ENCODE data around the gene MRPS33.

The MRPS33 gene

DNA sequence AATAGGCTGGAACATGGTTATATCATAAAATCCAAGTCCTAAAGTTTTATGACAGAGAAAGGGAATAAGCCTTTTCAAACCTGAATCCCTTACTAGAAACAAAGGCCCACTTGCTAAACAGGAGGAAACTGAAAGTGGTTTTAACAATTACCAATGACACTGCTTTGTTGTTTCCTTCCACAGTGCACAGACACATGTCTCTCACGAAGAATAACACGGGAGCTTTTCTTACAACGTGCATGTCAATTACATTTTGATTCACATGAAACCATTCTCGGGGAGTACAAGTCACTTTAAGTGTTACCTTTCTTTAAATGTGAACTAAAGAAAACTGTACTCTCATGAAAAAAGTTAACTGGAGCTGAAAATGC lies 1.4 kb downstream of the MRPS33 start:
- POLR2A ChIA-PET, result no interaction called here
- TF ChIP-seq, protein P1, sequence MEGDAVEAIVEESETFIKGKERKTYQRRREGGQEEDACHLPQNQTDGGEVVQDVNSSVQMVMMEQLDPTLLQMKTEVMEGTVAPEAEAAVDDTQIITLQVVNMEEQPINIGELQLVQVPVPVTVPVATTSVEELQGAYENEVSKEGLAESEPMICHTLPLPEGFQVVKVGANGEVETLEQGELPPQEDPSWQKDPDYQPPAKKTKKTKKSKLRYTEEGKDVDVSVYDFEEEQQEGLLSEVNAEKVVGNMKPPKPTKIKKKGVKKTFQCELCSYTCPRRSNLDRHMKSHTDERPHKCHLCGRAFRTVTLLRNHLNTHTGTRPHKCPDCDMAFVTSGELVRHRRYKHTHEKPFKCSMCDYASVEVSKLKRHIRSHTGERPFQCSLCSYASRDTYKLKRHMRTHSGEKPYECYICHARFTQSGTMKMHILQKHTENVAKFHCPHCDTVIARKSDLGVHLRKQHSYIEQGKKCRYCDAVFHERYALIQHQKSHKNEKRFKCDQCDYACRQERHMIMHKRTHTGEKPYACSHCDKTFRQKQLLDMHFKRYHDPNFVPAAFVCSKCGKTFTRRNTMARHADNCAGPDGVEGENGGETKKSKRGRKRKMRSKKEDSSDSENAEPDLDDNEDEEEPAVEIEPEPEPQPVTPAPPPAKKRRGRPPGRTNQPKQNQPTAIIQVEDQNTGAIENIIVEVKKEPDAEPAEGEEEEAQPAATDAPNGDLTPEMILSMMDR (IDR thresholded peaks at IDR 0.05; ENCODE audit: insufficient read depth, low read length, missing control alignments), result no peak
- no peak overlapping the region for H3K4me3 ChIP-seq (ENCODE audit: low read depth, low read length)
- CTCF ChIA-PET, result interaction anchor here (1.2 to 5.6 kb wide), 13 partner anchors 9 to 636 kb away, joined by 3 to 124 read pairs (median 7); partner anchors contain the start of gene ADCK2
- DNase-seq (ENCODE audit: low read depth, low spot score), result no peak

DNA sequence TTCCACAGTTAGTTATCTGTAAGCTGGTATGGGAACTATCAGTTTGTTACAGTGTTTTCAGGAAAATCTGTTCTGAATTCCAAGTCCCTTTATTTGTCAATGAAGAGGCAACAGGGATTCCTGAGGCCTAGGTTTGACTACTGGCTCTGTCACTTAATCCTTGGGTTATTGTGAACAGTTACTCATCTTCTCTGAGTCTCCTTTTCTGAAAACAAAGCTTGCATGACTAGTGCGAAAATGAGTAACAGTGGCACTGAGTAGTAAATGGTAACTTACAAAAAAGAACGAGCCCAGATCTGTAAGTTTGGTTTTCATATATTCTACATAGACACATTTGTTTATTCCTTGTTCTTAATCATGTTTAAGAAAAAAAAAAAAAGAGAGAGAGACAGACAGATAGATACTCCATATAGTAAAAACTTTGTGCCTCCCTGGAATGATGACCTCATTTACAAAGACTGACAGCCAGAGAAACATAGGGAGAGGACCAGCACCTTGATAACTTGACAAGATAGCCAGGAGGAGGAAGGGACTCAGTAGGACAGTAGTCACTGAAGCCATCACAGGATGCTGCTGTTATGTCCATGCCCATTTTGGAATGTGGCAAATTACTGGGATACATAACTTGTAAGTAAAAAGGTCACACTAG lies 1.9 kb downstream of the MRPS33 start:
- POLR2A ChIA-PET, result no interaction called here
- no peak for DNase-seq (ENCODE audit: low read depth, low spot score)
- CTCF ChIA-PET, result interaction anchor here (1.2 to 5.6 kb wide), 11 partner anchors 9 to 536 kb away, joined by 3 to 124 read pairs (median 5); partner anchors contain the start of gene ADCK2
- H3K4me3 ChIP-seq (ENCODE audit: low read depth, low read length), result no peak overlapping the region
- TF ChIP-seq, protein P1 (IDR thresholded peaks at IDR 0.05; ENCODE audit: insufficient read depth, low read length, missing control alignments), result no peak

DNA sequence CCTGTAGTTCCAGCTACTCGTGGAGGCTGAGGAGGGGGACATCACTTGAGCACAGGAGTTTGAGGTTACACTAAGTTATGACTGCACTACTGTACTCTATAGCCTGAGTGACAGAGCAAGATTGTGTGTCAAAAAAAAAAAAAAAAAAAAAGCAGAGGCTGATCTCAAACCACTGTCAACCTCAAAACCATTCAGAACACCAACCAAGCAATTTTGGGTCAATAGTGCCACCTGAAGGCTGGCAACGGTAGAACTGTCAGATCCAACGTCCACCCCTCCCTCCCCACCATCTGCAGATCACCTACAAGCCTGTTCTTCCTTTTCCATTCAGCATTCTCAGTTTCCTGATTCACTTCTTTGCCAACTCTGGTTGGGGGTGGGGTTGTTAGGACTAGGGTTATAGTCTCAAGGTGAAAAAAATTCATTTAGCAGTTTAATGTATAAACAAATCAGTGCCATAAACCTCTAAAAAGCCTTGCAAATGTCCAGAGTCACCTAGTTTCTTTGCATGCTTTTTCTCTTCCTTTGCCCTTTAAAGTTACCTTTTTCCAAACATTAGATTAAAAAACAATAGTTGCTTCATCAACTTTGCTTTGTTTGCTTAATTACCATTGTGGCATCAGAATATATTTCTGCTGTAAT lies 2.6 kb downstream of the MRPS33 start:
- no peak for DNase-seq (ENCODE audit: low read depth, low spot score)
- CTCF ChIA-PET, result interaction anchor here (0.6 to 5.6 kb wide), 16 partner anchors 12 to 536 kb away, joined by 3 to 124 read pairs (median 5); partner anchors contain the start of gene ADCK2
- POLR2A ChIA-PET, result no interaction called here
- H3K4me3 ChIP-seq (ENCODE audit: low read depth, low read length), result no peak overlapping the region
- TF ChIP-seq, protein P1 (IDR thresholded peaks at IDR 0.05; ENCODE audit: insufficient read depth, low read length, missing control alignments), result peak; percentile 58

DNA sequence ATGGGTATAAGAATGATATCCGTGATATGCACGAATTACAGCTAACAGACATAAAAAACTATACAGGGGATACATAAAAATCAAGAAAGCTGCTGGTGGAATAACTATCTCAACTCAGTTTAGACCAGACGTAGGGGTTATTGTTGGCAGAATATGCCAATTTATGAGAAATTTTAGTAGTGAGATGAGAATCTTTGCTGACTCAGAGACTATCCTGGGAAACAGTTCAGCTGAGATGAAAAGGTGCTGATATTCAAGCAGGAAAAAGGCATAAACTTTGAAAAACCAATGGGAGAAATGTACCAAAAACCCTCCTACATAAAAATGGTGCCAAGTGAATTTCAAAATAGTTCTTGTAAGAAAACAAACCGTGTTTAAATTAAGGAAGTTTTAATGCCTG lies 3.3 kb downstream of the MRPS33 start:
- TF ChIP-seq, protein P1 (IDR thresholded peaks at IDR 0.05; ENCODE audit: insufficient read depth, low read length, missing control alignments), result no peak
- H3K4me3 ChIP-seq (ENCODE audit: low read depth, low read length), result no peak overlapping the region
- ChIA-PET POLR2A (no interaction called here), CTCF (interaction anchor here (0.6 to 5.6 kb wide), 11 partner anchors 11 to 524 kb away, joined by 3 to 124 read pairs (median 5); partner anchors contain the start of gene ADCK2)
- DNase-seq (ENCODE audit: low read depth, low spot score), result no peak

DNA sequence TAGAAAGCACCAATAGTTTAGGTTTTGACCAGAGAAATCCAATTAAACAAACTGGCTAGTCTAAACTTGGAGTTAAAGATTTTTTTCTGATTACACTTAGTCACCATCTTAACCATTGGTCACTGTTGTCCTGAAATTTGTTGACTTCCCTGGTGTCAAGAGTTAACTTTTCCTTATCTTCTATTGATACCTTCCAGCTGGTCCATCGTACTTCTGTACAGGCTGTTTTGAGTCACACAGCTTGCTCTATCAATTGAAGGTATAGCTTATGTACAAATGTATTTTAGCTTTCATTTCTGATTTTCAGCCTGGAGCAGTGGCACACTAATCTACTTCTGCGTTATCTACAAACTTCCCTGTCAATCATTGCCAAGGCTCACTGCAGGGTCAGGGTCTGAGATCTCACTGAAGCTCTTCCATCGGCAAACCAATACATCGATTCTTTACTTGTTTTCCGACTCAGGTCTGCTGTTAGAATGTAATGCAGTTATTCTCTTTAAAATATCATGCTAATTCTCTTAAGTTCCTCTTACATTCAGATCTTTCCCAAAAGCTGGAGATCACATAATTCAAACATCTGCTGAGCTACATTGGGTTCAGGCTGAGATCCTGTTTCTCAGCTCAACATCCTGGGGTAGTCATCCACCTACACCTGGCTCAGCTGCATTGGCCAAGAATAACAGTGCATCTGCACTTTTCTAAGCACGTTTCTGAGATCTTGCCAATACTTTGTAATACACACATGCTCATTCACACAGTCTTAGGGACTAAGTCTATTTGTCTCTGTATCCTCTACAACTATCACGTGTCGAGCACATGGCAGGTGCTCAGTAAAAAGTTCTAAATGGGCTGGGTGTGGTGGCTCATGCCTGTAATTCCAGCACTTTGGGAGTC lies 11.3 kb downstream of the MRPS33 start:
- no peak overlapping the region for H3K4me3 ChIP-seq (ENCODE audit: low read depth, low read length)
- CTCF ChIA-PET, result interaction anchor here (2.2 kb wide), 1 partner anchor 11 kb away, joined by 9 read pairs; the partner anchor contains the start of gene MRPS33
- TF ChIP-seq, protein P1 (IDR thresholded peaks at IDR 0.05; ENCODE audit: insufficient read depth, low read length, missing control alignments), result no peak
- POLR2A ChIA-PET, result no interaction called here
- DNase-seq (ENCODE audit: low read depth, low spot score), result no peak
